Endothelial cell of umbilical vein (primary cell): Measurements from ENCODE around the gene TBX21. TPM values are rescaled to one million over a fixed set of nuclear protein-coding genes. Genes with fewer than 3 reads are reported as not detected.

Experiments
- BruUV-seq: library from RNA; stranded (reverse); fragments of 400-500 nt; replicated peaks from 2 replicates; lab custom pipeline; 2021; lab: Mats Ljungman, UMichigan
- CTCF ChIA-PET: fragments of 300-600, 350-600 bp; sonication (Branson Sonifier 250); formaldehyde crosslinking; loops from one replicate; lab custom pipeline; 2021; ENCODE audit warnings: antibody characterized with exemption, inconsistent platforms; lab: Charles Lee
- POLR2A ChIA-PET: fragments of 300-600, 350-600 bp; sonication (Branson Sonifier 250); formaldehyde crosslinking; loops from one replicate; lab custom pipeline; 2021; ENCODE audit warnings: antibody characterized with exemption, inconsistent platforms; lab: Charles Lee
- DNase-seq: peaks from one replicate; pipeline ENCODE4 v3.0.0-alpha.2; 2011; ENCODE audit warnings: low read depth, low spot score
- FAIRE-seq: peaks from 2 replicates; lab custom pipeline; 2011; peaks lifted over from hg19 to GRCh38; lab: Jason Lieb, UNC
- H2AFZ ChIP-seq: 2 replicates; pipeline ENCODE4 v1.6.0; 2012; ENCODE audit warnings: low read depth, low read length, control low read depth, inconsistent platforms
- H3K27ac ChIP-seq: 2 replicates; pipeline ENCODE4 v1.5.1; 2011; ENCODE audit warnings: low read depth, mild to moderate bottlenecking, control low read depth, low read length, moderate library complexity; ENCODE audit not compliant: insufficient read depth
- H3K27me3 ChIP-seq, 2 experiments: 2 replicates each; pipeline versions ENCODE4 v1.6.0 to v1.6.1; 2011; ENCODE audit warnings: low read length in 2 of 2, mixed read lengths in 1 of 2; ENCODE audit not compliant: control insufficient read depth in 2 of 2, insufficient read depth in 2 of 2
- H3K36me3 ChIP-seq, 2 experiments: 2 replicates in 1 of 2; 3 replicates in 1 of 2; pipeline ENCODE4 v1.5.1; 2011; ENCODE audit warnings: low read length in 2 of 2, mild to moderate bottlenecking in 1 of 2, moderate library complexity in 1 of 2; ENCODE audit not compliant: control insufficient read depth in 2 of 2, insufficient read depth in 2 of 2; ENCODE audit errors: extremely low read depth in 1 of 2
- H3K4me1 ChIP-seq: 3 replicates; pipeline ENCODE4 v1.5.1; 2011; ENCODE audit warnings: mild to moderate bottlenecking, low read length; ENCODE audit not compliant: control insufficient read depth, insufficient read depth; ENCODE audit errors: extremely low read depth
- H3K4me2 ChIP-seq: 2 replicates; pipeline ENCODE4 v1.6.1; 2011; ENCODE audit warnings: low read length, control low read depth, mixed read lengths; ENCODE audit not compliant: insufficient read depth
- H3K4me3 ChIP-seq, 3 experiments: fragments of 200-600 bp in 1 of 3; sonication (generic), shearing (Covaris generic) in 1 of 3; replicated peaks in 1 of 3; 2 replicates each; pipeline ENCODE4 v1.5.1; 2011 to 2016; ENCODE audit warnings: control low read depth in 3 of 3, low read length in 3 of 3, mild to moderate bottlenecking in 2 of 3, inconsistent platforms in 1 of 3, low read depth in 1 of 3, moderate library complexity in 1 of 3; ENCODE audit not compliant: insufficient read depth in 1 of 3
- H3K79me2 ChIP-seq: 2 replicates; pipeline ENCODE4 v1.6.0; 2012; ENCODE audit warnings: low read length, inconsistent platforms; ENCODE audit not compliant: control insufficient read depth, insufficient read depth
- H3K9ac ChIP-seq: replicated peaks from 2 replicates; pipeline ENCODE3; 2011; ENCODE audit warnings: low read length, control low read depth; ENCODE audit not compliant: insufficient read depth; ENCODE audit errors: extremely low read depth
- H3K9me1 ChIP-seq: replicated peaks from 3 replicates; pipeline ENCODE4 v1.6.0; 2011; ENCODE audit warnings: mild to moderate bottlenecking, low read length; ENCODE audit not compliant: control insufficient read depth, insufficient read depth; ENCODE audit errors: extremely low read depth
- H3K9me3 ChIP-seq: replicated peaks from 2 replicates; pipeline ENCODE4 v1.5.1; 2012; ENCODE audit warnings: low read length, inconsistent platforms; ENCODE audit not compliant: control insufficient read depth, insufficient read depth
- H4K20me1 ChIP-seq: replicated peaks from 2 replicates; pipeline ENCODE3; 2011; ENCODE audit warnings: mild to moderate bottlenecking, low read length; ENCODE audit not compliant: control insufficient read depth, insufficient read depth; ENCODE audit errors: extremely low read depth
- EZH2 ChIP-seq: IDR thresholded peaks from 2 replicates; pipeline ENCODE4 v1.6.1; 2012; ENCODE audit warnings: borderline replicate concordance, low read depth, mild to moderate bottlenecking, moderate library complexity, low read length, inconsistent platforms; ENCODE audit not compliant: severe bottlenecking
- FOS ChIP-seq: IDR thresholded peaks from 2 replicates; pipeline ENCODE4 v1.6.1; 2011; ENCODE audit warnings: mild to moderate bottlenecking, low read length, moderate library complexity, borderline replicate concordance; ENCODE audit not compliant: insufficient read depth
- GATA2 ChIP-seq: IDR thresholded peaks from 2 replicates; pipeline ENCODE4 v1.7.0; 2011; ENCODE audit warnings: low read depth, mild to moderate bottlenecking, moderate library complexity, mixed read lengths, low read length; ENCODE audit not compliant: insufficient read length, insufficient read depth
- JUN ChIP-seq: IDR thresholded peaks from 2 replicates; pipeline ENCODE4 v1.6.1; 2011; ENCODE audit warnings: borderline replicate concordance, low read depth; ENCODE audit not compliant: insufficient read length, insufficient read depth
- MAX ChIP-seq: IDR thresholded peaks from 2 replicates; pipeline ENCODE4 v1.6.1; 2011; ENCODE audit not compliant: insufficient read depth, insufficient read length
- MYC ChIP-seq: IDR thresholded peaks from one replicate; pipeline ENCODE4 v1.6.1; 2011; ENCODE audit warnings: mild to moderate bottlenecking, low read depth, low read length
- POLR2A ChIP-seq: IDR thresholded peaks from 2 replicates; pipeline ENCODE4 v1.6.1; 2012; ENCODE audit warnings: low read depth, mild to moderate bottlenecking, control low read depth, low read length
- POLR2AphosphoS5 ChIP-seq: IDR thresholded peaks from 2 replicates; pipeline ENCODE4 v1.6.1; 2012; ENCODE audit warnings: low read depth, mild to moderate bottlenecking, control low read depth, low read length, moderate library complexity; ENCODE audit not compliant: insufficient read depth
- dilution Hi-C: fragments of 300-500 bp; cut with MboI; formaldehyde crosslinking; loops from one replicate; pipeline ENCODE4 v1.15.0; 2019; ENCODE audit warnings: low sequenced_read_pairs; ENCODE audit not compliant: extremely low pct_ligation_motif_present
- intact Hi-C: fragments of 100-400 bp; cut with micrococcal nuclease; formaldehyde crosslinking; loops from one replicate; pipeline ENCODE4 v1.10.0; 2022
- polyA plus RNA-seq, 4 experiments: library from polyadenylated mRNA; depleted of rRNA in 3 of 4; stranded (reverse) in 3 of 4; unstranded in 1 of 4; fragments of >200 nt; gene quantifications; 2 replicates each; pipeline versions ENCODE4 v1.2.1 to v1.2.3, GENCODE V29; 2011 to 2012; ENCODE audit warnings: missing spikeins in 1 of 4
- total RNA-seq: library from RNA; stranded (reverse); gene quantifications from 2 replicates; pipeline ENCODE4 v1.2.3, GENCODE V29; 2021
- TF ChIP-seq, protein P1 (sequence below), 2 donors: IDR thresholded peaks; 1 replicate in 1 of 2; 2 replicates in 1 of 2; pipeline ENCODE4 v1.5.1; 2011; ENCODE audit warnings: low read length in 2 of 2, mild to moderate bottlenecking in 2 of 2, moderate library complexity in 2 of 2, control low read depth in 1 of 2, inconsistent platforms in 1 of 2, low read depth in 1 of 2; ENCODE audit not compliant: insufficient read depth in 1 of 2; ENCODE audit errors: extremely low read depth in 1 of 2

Gene TBX21
- total and polyA plus RNA-seq, 2 donors (not counting 3 experiments of a cell fraction or from before 2014, with no cell fraction given), result not detected

DNA sequence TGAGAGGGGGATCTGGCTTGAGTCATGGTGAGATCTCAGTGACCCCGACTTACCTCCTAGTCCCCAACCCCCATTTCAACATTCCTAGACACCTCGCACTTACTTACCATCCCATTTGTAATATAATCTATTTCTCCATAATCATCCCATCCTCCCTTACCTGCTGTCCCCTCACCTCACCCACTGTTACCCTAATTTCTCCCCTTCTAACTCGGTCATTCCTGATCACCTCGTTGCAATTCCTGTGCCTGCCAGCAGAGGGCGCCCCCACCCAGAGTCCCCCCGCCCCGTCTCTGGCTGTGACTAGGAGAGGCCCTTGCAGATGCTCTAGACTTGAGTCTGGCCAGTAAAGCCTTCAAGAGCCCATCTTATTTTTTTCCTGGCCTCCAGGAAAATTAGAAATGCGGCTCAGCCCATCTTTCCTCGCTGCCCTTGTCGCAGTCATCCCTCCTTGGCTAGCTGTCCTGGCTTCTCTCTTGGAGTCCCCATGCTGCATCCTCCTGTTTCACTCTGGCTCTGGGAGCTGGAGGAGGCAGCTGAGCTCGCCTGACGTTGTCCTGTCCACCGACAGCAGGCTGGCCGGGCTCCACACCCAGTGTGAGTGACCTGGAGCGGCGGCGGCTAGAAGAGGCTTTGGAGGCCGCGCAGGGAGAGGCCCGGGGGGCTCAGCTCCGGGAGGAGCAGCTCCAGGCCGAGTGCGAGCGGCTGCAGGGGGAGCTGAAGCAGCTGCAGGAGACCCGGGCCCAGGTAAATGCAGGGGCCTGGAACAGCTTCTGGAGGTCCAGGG, 34.1 kb upstream of the TBX21 start:
- dilution Hi-C loops (no loop called here), intact Hi-C loops (loop anchor here (1.0 kb wide), 2 partner anchors 43 to 103 kb away; no protein-coding TSS in a partner anchor)
- Histone ChIP-seq H3K4me2 (no peak overlapping the region), H2AFZ (no peak overlapping the region), H3K27ac (no peak overlapping the region), H3K36me3 (peaks cover 0 to 24% of the 10 kb centered on the region in 2 experiments), H3K4me1 (peaks cover 15% of the 10 kb centered on the region), H3K9me1 (no peaks in the 10 kb centered on the region), H3K27me3 (no peaks in the 10 kb centered on the region), H3K9me3 (no peaks in the 10 kb centered on the region), H3K79me2 (no peaks in the 10 kb centered on the region), H3K4me3 (no peak overlapping the region), H3K9ac (no peak overlapping the region), H4K20me1 (no peaks in the 10 kb centered on the region)
- no TSS peak for BruUV-seq
- TF ChIP-seq MAX (no peak), POLR2A (no peak), POLR2AphosphoS5 (no peak), GATA2 (no peak), FOS (no peak), MYC (no peak), EZH2 (no peak), JUN (no peak)
- TF ChIP-seq, protein P1, sequence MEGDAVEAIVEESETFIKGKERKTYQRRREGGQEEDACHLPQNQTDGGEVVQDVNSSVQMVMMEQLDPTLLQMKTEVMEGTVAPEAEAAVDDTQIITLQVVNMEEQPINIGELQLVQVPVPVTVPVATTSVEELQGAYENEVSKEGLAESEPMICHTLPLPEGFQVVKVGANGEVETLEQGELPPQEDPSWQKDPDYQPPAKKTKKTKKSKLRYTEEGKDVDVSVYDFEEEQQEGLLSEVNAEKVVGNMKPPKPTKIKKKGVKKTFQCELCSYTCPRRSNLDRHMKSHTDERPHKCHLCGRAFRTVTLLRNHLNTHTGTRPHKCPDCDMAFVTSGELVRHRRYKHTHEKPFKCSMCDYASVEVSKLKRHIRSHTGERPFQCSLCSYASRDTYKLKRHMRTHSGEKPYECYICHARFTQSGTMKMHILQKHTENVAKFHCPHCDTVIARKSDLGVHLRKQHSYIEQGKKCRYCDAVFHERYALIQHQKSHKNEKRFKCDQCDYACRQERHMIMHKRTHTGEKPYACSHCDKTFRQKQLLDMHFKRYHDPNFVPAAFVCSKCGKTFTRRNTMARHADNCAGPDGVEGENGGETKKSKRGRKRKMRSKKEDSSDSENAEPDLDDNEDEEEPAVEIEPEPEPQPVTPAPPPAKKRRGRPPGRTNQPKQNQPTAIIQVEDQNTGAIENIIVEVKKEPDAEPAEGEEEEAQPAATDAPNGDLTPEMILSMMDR (IDR thresholded peaks at IDR 0.05; ENCODE audit: extremely low read depth in 1 of 2, insufficient read depth in 1 of 2, low read depth in 1 of 2, low read length in 2 of 2), result peak; percentile 60 to 91
- DNase-seq, result peak; percentile 39
- POLR2A ChIA-PET, result interaction anchor here (0.6 kb wide), 1 partner anchor 15 kb away, joined by 3 read pairs; no protein-coding TSS in a partner anchor
- CTCF ChIA-PET, result interaction anchor here (0.7 to 4.2 kb wide), 9 partner anchors 8 to 510 kb away, joined by 3 to 22 read pairs (median 5); partner anchors contain the start of gene CDC27
- peak; percentile 67 for FAIRE-seq
